ENCODE measurements around the gene HDAC4.

- no peak for TF ChIP-seq POLR2A (IDR thresholded peaks at IDR 0.05)
- TF ChIP-seq CTCF (IDR thresholded peaks at IDR 0.05), result no peak
These were observed 130.9 kb downstream of the HDAC4 start for GRCh38 chr2:239269916-239270315.
